Activated T-cell treated with anti-CD3 and anti-CD28 coated beads, Interleukin-2, amount 50 U/mL, for 1 hour (primary cell): ENCODE results near the gene FBXO36.

Source experiments
- DNase-seq: peaks from one replicate; pipeline ENCODE4 v3.0.0-alpha.2; 2020

FBXO36 gene

DNA sequence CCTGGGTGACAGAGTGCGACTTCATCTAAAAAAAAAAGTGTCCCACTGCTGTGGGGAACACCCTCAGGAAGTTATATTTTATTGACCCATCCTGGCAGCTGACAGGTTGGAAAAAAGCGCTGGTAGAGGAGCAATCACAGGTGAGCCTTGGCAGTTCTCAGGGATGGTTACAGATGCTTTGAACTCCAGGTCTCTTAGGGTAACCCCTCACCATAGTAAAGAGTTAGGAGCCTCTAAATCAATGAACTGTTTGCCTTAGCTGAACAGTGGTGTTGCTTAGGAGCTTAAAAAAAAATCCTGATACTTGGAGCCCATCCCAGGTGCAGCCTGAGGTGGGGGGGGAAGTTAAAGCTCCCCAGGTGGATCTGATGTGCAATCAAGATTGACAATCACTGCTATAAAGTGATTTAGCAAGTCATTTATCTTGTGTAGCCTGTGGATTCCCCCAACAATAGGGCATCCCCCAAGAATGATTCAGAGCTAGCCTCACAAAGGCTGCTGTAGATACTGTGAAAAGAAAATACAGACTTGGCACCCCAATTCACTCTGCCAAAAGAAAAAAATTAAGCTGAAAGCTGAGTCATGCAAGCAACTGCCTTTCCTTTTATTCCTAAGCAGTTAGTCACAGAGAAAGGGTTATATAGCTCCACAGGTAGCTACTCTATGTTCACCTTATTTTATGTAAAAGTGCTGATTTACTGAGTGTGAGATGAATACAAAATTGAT, 131.6 kb downstream of the FBXO36 start:
- DNase-seq: no peak

GRCh38 chr2:230060672-230061293, 138.5 kb downstream of the FBXO36 start:
- no peak for DNase-seq
